Cardiac fibroblast (primary cell): ENCODE measurements around the gene SMYD2.

ENCODE experiments used
- DNase-seq, 2 donors: peaks; one replicate each; pipeline versions ENCODE4 v3.0.0 to v3.0.0-alpha.2; 2010; ENCODE audit warnings: low read depth in 2 of 2
- H3K4me3 ChIP-seq, 2 donors: replicated peaks in 1 of 2; 1 replicate in 1 of 2; 2 replicates in 1 of 2; pipeline ENCODE4 v1.5.1; 2011; ENCODE audit warnings: low read depth in 2 of 2, low read length in 2 of 2, mild to moderate bottlenecking in 2 of 2, moderate library complexity in 1 of 2
- TF ChIP-seq, protein P1 (sequence below): IDR thresholded peaks from one replicate; pipeline ENCODE4 v1.5.1; 2011; ENCODE audit warnings: low read depth, mild to moderate bottlenecking, low read length, inconsistent platforms

Gene SMYD2

DNA sequence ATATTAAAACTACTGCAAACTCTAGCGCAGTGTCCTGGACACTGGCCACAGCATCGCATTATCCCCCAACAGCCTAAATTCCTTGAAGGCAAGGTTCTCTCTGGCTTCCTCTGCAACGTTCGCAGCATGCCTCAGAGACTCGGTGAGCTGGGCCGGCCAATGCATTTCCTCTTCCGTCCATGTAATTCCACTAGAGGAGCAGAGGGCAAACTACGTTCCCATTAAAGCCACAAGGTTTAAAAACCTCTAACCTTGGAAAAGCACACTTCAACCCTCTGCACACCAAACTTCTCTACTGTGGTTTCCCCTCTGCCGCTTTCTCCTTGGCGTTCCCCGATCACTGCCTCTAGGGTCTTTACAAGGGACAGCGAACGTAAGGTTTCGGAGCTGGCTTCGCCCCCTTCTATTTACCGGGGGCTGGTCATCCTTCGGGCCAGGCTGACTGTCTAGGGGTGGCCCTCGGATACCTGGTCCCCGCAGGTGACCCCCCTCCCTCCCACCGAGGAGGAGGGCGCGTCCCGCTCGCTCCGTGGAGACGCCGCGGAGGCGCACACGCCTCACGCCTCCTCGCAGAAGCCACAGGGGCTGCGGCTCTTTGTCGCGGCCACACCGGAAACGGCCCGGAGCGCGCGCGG lies 456 bp upstream of the SMYD2 start:
- peak; percentile 54 to 60 for DNase-seq
- TF ChIP-seq, protein P1, sequence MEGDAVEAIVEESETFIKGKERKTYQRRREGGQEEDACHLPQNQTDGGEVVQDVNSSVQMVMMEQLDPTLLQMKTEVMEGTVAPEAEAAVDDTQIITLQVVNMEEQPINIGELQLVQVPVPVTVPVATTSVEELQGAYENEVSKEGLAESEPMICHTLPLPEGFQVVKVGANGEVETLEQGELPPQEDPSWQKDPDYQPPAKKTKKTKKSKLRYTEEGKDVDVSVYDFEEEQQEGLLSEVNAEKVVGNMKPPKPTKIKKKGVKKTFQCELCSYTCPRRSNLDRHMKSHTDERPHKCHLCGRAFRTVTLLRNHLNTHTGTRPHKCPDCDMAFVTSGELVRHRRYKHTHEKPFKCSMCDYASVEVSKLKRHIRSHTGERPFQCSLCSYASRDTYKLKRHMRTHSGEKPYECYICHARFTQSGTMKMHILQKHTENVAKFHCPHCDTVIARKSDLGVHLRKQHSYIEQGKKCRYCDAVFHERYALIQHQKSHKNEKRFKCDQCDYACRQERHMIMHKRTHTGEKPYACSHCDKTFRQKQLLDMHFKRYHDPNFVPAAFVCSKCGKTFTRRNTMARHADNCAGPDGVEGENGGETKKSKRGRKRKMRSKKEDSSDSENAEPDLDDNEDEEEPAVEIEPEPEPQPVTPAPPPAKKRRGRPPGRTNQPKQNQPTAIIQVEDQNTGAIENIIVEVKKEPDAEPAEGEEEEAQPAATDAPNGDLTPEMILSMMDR, result no peak
- H3K4me3 ChIP-seq, result peak overlapping the region; percentile 71 to 89

DNA sequence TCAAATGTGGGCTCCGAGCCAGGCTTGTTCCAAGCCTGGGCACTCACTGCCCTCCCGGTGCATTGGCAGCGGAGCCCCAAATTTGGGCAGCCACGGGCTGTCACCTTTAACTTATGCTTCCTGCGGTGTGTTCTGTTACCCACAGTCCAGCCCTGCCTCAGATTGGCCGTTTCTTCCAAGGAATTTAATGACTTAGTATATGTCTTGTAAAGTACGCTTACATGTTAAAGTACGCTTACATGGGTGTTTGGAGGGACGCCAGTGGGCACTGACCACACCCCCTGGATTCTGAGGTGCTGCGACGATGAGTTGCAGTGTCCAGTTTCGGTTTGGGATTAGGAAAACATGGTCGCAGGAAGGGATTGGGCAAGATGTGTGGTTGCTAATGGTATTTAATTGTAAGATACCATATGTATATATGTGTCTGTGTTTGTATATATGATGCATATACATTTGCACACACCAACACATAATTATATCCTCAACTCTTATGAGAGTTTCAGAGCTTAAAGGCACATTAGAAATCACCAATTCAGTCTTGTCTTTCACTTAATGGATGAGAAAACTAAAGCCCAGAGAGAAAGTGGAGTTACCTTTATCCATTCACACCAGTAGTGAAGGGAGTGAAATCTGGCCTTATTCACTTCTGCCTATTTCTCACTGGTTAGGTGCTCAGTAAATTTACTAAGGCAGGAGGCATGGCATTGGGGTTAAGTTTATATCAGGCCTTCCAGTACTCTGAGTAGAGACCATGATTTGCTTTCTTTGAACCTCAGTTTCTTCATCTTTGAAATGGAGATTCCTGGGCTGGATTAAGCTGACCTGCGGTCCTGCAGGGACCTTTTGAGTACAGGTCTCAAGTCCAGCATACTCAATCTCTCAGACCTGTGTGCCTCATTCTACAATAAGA lies 1.0 kb downstream of the SMYD2 start:
- TF ChIP-seq, protein P1, result no peak
- DNase-seq, result peak; percentile 68 to 75
- H3K4me3 ChIP-seq, result peak overlapping the region; percentile 71 to 89

DNA sequence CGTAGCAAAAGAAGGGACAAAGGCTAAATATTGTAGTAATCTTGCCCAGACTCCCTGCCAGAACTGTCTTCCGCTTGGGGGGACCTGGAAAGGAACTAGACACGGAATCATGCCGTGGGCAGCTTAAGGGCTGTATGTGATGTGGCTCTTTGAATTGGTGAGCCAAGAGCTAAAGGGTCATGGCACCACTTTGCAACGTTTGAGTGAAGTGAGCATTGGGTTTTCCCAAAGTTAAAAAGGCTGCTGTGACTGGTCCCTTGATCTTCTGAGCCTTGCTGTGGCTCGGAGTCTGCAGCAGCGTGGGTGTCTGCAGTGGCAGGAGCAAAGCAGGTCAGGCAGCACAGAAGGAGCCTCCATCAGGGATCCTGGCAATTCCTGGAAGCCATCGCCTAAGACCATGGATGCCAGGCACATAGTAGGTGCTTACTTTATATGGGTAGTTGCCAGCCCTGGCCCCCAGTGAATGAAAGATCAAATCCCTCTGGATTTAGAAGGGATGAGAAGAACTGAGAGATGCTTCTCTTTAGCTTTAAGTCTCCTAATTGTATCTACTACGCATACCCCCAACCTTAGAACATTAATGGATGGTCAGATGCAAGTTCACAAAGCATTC lies 1.8 kb downstream of the SMYD2 start:
- DNase-seq, result no peak
- TF ChIP-seq, protein P1, result no peak
- peak overlapping the region in 1 of 2 donors; percentile 89 for H3K4me3 ChIP-seq

DNA sequence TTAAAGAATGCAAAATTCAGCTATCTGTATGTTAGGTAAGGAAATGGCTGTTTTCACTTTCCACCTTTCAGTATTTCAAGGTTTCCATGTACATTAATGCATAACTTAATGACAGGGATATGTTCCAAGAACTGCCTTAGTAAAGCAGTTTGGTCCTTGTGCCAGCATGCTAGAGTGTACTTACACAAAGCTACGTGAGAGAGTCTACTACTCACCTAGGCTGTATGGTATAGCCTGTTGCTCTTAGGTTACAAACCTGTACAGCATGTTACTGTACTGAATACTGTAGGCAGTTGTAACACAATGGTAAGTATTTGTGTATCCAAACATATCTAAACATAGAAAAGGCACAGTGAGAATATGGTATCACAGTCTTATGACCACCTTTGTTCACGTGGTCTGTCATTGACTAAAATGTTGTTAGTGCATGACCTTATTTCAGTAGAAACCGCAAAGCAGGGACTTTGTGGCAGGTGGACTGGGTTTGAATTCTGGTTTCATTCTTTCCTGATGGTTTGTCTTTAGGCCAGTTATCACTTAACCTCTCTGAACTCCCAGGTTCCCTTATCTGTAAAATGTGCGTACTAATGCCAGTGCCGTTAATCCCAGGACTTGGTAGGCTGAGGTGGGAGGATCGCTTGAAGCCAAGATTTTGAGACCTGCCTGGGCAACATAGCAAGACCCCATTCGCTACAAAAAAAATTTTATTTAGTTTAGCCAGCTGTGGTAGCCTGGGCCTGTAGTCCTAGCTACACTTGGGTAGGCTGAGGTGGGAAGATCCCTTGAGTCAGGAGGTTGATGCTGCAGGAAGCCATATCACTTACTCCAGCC lies 4.9 kb downstream of the SMYD2 start:
- H3K4me3 ChIP-seq, result no peak overlapping the region
- no peak for DNase-seq
- TF ChIP-seq, protein P1, result no peak

DNA sequence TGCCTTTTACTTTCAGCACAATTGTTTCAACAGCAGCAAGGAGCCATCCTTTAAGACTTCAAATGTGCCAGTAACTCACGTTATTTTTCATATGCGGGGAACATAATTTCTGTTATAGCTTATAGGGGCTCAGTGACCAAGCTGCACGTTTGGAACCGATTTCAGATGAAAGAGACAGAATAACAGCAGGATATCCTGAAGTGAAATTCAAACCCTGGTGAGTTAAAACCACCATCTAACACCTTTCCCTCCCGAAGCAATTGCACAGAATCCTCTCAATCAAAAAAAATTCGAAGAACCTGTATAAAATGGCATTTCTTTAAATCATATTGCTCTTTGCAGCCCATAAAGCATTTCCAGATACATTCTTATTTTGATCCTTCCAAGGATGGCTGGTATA lies 6.9 kb downstream of the SMYD2 start:
- TF ChIP-seq, protein P1, result no peak
- no peak for DNase-seq

DNA sequence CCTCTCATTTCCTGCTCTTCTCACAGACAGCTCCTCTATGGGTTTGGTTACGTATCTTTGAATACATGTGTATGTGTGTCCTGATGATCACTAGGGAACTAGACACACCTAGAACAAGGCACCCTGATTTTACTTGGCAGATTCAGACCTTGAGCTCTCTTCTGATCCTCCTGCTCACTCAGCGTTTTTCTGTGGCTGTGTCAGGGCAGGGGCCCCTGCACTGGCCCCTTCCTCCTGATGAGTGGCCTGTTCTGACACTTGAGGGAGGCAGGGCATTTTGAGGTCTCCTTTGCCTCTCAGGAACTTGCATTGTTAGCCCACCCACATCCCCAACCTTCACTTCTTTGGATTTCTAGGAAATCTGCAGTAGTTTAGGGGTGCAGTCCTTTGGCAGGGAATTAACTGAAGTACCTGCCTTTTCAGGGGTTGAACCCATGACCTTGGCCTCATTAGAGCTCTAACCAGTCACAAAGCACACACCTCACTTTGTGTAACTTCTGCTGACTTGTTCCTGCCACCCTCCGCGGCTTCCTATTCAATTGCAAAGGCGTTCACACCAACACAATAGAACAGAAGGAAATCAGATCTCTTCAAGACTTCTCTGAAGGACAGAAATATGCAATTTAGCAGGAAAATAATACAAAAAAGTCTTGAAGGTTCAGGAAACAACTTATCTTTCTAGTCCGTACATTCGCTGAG lies 8.8 kb downstream of the SMYD2 start:
- no peak for DNase-seq
- H3K4me3 ChIP-seq, result no peak overlapping the region
- TF ChIP-seq, protein P1, result no peak

More for the DNA sequence above, 6.9 kb downstream of the SMYD2 start:
- H3K4me3 ChIP-seq, result no peak overlapping the region
